Ectodermal cell (in vitro differentiated cells): ENCODE measurements around the gene MGST2.

Experiments used
- H3K27ac ChIP-seq: 2 replicates; pipeline ENCODE4 v1.7.0; 2013; ENCODE audit warnings: mild to moderate bottlenecking, low read depth, low read length; ENCODE audit not compliant: insufficient read depth, poor library complexity, severe bottlenecking
- H3K27me3 ChIP-seq: 2 replicates; pipeline ENCODE4 v1.7.0; 2013; ENCODE audit warnings: mild to moderate bottlenecking, low read length; ENCODE audit not compliant: insufficient read depth, control insufficient read depth, poor library complexity, severe bottlenecking
- H3K36me3 ChIP-seq: one replicate; pipeline ENCODE4 v1.7.0; 2013; ENCODE audit warnings: low read length; ENCODE audit not compliant: control insufficient read depth, insufficient read depth
- H3K4me1 ChIP-seq: one replicate; pipeline ENCODE4 v1.7.0; 2013; ENCODE audit warnings: low read length; ENCODE audit not compliant: control insufficient read depth, insufficient read depth
- H3K4me3 ChIP-seq: 2 replicates; pipeline ENCODE4 v1.7.0; 2013; ENCODE audit warnings: low read depth, low read length, control low read depth; ENCODE audit not compliant: insufficient read depth
- H3K9me3 ChIP-seq: 2 replicates; pipeline ENCODE4 v1.7.0; 2013; ENCODE audit warnings: mild to moderate bottlenecking, low read length, moderate library complexity; ENCODE audit not compliant: control insufficient read depth
- WGBS, 2 experiments: methylation state at CpG; one replicate each; pipeline ENCODE4 v1.1.7; 2013; ENCODE audit warnings: missing lambda C conversion rate in 2 of 2; 5-methylcytosine and 5-hydroxymethylcytosine counted together

The MGST2 gene

GRCh38 chr4:139746431-139747171 lies 81.0 kb downstream of the MGST2 start:
- peaks cover 24% of the 10 kb centered on the region for H3K4me1 ChIP-seq
- 44 to 47% methylated on average over 12 of the region's 12 CpGs for WGBS, 2 experiments
- no peaks in the 10 kb centered on the region for H3K36me3 ChIP-seq
- no peaks in the 10 kb centered on the region for H3K27me3 ChIP-seq
- H3K27ac ChIP-seq, result peak overlapping the region; percentile 52
- no peaks in the 10 kb centered on the region for H3K9me3 ChIP-seq
- H3K4me3 ChIP-seq, result no peak overlapping the region

GRCh38 chr4:139749338-139749737 lies 83.7 kb downstream of the MGST2 start:
- no peaks in the 10 kb centered on the region for H3K36me3 ChIP-seq
- WGBS, 2 experiments, result 93% methylated on average over 6 of the region's 6 CpGs
- no peak overlapping the region for H3K4me3 ChIP-seq
- H3K9me3 ChIP-seq, result no peaks in the 10 kb centered on the region
- H3K4me1 ChIP-seq, result peaks cover 24% of the 10 kb centered on the region
- H3K27ac ChIP-seq, result no peak overlapping the region
- no peaks in the 10 kb centered on the region for H3K27me3 ChIP-seq

- Histone ChIP-seq H3K4me1 (peaks cover 24% of the 10 kb centered on the region), H3K27me3 (no peaks in the 10 kb centered on the region), H3K36me3 (no peaks in the 10 kb centered on the region), H3K9me3 (no peaks in the 10 kb centered on the region), H3K4me3 (no peak overlapping the region), H3K27ac (no peak overlapping the region)
- WGBS, 2 experiments, result 77 to 83% methylated on average over 4 of the region's 4 CpGs
Observed at GRCh38 chr4:139749835-139750498, 84.3 kb downstream of the MGST2 start.

GRCh38 chr4:139753686-139754085 lies 88.1 kb downstream of the MGST2 start:
- Histone ChIP-seq H3K27ac (no peak overlapping the region), H3K27me3 (no peaks in the 10 kb centered on the region), H3K4me1 (peaks cover 11% of the 10 kb centered on the region), H3K36me3 (no peaks in the 10 kb centered on the region), H3K9me3 (no peaks in the 10 kb centered on the region), H3K4me3 (no peak overlapping the region)
- WGBS, 2 experiments, result 95 to 97% methylated on average over 3 of the region's 3 CpGs
